Stimulated activated naive CD4-positive, alpha-beta T cell treated with Interleukin-2 at 50 U/mL for 16 hours (primary cell): ENCODE measurements around the gene CDH22.

Experiments used
- DNase-seq: peaks from one replicate; lab custom pipeline; 2025; lab: John Stamatoyannopoulos, UW

CDH22 gene

DNA sequence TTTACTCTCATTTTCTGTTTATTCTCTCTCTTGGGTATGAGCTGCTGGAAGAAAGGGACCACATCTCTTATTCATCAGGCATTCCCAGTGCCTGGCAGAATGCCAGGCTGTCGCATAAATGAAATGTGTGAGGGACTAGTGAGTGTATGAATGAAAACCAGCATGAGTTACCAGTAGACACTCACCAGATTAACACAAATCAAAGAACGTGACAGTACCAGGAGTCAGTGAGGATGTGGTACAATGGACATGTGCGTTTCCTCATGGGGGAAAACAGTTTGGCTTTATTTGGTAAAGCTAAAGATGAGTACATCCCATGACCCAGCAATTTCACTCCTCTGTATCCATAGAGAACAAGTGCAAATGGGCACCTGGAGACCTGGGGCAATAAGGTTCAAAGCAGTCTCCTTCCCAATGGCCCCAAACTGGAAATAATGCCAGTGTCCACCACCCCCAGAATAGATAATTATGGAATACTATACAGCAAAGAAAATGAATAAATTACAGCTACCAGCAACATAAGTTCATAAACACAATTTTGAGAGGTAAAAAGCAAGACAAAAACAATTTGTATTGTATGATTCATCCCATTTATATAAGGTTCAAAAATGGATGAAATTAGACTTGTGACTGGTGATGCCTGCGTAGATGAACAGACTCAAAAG lies 93.3 kb downstream of the CDH22 start:
- no peak for DNase-seq

DNA sequence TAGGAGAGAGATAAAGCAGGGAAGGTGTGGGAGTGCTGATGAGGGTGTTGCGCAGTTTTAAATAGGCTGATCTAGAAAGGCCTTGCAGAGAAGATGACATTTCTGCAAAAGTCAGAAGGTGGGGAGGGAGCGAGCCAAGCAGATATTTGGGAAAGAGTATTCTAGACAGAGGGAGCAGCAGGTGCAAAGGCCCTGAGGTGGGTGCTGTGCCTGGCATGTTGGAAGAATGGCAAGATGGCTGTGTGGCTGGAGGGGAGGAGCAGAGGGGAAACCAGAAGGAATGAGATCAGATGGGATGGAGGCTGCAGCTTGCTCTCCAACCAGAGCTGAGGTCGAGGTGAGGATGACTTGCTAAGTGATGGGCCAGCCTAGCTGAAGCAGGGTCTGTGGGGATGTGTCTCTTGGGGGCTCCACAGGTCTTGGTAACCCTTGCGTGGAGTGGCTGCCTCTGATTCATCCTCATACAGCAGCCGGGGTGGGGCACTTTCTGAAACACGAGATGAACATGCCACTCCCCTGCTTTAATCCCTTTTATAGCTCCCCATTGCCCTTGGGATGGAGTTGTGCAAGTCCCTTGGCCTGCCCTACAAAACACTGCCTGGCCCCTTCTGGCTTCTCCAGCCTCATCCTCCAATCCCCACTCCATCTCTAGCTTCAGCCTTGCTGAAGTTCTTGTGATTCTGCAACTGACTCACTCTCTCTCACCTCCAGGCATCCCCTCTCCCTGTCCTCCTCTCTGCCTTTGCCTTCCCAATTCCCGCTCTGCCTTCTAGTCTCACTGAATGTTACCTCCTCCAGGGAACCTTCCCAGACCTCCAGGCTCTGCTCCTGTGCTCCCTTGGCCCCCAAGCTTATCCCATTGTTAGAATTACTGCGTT lies 94.1 kb downstream of the CDH22 start:
- no peak for DNase-seq

DNA sequence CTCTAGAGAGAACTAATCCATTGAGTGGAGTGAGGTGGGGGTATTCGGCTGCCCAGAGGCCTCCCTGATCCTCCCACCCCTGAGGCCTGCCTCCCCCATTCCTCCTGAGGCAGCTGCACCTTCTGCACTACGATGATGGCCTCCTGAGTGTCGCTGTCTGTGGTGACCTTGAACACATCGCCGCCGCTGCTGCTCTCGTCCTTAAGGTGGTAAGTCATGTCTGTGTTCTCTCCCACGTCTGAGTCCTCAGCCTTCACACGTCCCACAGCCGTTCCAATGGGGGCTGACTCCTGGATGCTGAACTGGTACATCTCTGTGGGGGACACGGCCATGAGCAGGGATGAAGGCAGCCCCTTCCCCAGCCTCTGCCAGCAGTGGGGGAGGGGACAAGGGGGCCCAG lies 95.4 kb downstream of the CDH22 start:
- no peak for DNase-seq

DNA sequence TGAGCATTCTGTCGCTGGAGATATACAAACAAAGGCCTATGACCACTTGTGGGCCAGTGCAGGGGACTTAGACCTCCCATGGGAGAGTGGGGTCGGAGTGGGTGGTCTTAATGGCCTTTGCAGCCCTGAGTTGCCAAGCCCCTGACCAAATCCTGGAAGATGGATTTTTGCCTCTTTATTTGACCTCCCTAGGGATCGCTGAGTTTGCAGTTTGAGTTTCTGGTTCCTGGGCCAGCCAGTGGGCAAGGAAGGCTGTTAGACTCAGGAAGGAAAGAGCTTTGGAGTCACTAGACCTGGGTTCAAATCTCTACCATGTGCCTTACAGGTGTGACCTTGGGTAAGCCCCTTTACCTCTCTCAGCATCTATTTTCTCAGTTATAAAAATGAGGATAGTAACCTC lies 96.0 kb downstream of the CDH22 start:
- no peak for DNase-seq

DNA sequence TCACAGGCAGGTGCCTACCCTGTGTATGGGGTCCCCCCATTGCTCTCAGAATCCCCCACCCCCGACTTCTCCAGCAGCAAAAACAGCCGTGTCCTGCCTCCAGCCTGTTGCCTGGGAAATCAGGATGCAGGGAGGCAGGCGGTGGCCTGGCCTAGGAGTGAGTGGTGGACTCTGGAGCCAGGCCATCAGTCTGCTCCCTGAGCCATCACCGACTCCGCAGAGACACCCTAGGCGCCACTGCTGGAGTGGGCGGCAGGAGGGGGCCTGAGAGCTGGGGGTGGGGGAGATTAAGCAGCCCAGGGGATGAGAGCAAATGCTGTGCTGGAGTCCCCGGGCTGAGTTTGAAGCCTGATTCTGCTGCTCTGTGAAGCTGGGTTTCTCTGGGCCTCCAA lies 97.0 kb downstream of the CDH22 start:
- no peak for DNase-seq

DNA sequence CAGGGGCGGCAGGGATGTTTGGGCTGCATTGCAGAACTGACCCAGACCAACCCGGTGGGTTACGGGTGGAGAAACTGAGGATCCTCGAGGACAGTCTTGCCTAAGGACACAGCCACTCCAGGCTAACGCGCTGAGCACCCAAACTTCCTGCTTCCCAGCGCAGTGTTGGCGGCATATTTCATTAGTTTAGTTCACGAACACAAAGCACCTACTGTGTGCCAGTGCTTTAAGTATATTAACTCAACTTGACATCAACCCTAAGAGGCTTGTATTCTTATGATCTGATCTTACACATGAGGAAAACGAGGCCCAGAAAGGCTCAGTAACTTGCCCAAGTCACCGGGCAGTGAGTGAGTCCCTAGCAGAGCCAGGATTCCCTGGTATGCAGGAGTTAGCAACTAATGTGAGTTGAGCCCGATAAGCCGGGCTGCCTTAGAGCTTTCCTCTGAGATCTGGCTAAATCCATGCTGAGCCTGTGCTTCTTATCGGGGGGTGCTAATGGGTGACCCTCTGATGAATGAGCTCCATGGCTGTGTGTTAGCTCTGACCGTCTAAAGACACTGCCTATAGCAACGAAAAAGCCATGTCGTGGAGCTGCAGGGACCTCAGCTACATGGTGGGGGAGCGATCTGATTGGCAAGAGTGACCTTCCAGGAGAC lies 97.5 kb downstream of the CDH22 start:
- DNase-seq, result no peak

DNA sequence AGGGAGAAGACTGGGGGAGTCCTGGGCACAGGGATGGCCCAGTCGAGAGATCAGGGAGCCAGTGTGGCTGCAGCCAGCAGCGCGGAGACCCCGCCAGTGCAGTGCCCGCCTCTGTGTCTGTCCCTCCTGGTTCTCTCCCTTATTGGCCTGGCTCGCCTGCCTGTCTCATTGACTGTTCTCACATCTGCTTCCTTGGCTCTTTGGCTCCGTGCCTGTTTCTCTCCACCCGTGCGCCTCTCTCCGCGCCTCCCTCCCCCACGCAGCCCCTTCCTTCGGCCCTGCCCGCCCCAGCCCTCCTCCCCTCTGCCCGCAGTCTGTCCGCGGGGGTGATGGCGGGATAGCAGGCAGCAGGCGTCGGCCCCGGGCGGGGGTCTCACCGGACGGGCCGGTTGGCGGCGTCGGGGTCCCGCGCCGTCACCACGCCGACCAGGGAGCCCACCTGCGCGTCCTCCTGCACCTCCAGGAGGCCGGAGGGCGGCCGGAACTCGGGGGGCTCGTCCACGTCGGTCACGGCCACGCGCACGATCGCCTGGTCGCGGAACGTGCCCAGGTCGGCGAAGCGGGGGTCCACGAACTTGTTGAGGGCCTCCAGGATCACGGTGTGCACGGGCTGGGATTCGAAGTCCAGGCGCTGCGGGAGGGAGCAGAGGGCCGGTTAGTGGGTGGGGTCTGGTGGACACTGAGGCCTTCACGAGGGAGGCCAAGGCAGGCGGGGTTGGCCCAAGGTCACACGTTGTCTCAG lies 98.2 kb downstream of the CDH22 start:
- no peak for DNase-seq

DNA sequence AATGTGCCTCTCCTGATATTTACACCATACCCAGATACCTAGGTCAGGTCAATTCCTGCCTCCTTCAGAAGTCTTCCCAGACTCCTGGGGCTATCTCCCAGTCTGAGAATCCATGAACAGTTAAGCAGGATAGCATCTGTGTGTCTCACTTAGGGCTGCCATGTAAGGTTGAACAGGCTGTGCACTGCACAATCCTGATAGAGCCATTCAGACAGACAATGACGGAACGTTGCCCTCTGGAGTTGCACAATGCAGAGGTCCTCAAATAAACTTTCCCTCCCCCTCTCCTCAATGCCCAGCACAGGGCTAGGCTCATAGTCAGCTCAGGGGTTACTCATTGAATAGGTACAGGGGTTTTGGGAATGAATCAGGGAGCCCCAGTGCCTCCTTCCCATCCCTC lies 100.5 kb downstream of the CDH22 start:
- no peak for DNase-seq

DNA sequence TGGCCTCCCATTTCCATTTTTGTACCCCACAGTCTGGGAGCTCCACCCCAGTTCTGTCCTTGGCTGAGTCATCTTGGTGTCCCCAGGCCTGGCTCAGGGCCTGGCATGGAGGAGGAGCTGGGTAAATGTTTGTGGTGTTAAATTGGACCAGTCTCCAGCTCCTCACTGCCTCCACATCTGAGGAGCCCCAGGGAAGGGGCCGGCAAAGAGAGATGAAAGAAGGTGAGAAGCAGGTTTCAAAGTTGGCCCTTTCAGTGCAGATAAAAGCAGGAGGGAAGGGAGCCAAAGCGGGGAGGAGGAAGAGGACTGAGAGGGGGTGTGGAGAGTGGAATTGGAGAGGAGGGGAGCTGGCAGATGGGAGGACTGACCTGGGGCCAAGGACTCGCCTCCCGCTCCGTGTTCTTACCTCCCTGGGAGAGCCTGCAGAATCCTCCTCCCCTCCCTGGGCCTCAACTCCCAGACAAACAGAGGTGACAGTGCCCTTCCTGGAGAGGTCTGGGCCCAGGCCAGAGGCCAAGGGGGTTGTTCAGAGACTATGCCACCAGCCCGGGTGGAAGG lies 101.2 kb downstream of the CDH22 start:
- DNase-seq, result no peak

DNA sequence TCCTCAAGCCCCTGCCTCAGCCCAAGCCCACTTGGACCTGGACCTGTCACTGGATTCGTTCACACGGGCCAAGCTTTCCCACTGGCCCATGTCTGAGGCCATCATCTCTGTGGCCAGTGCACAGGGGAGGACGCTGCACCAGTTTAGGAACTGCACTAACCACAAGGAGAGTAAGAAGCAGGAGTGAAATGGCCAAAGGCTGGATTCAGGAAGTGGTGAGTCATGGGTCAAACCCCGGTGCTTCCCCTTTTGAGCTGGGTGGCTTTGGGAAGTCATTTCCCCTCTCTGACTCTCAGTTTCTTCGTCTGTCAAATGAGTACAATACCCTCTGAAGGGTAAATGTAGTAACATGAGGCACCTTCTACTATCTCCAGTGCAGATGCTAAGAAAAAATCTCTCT lies 102.3 kb downstream of the CDH22 start:
- DNase-seq, result no peak

DNA sequence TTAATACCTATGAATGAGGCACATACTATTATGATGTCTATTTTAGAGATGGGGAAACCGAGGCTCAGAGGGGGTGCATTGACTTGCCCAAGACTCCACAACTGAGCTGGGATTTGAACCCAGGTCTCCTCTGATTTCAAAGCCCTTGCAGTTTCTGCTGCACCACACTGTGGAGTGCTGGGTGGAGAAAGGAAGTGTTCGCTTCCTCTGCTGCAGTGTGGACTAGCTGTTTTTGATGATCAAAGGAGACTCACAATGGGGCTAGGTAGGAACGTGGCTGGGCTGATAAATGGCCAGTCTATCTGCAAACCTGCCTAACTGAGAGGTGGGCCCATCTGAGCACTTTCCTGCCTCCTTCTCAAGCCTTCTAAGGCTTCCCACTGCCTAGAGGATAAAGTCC lies 102.9 kb downstream of the CDH22 start:
- no peak for DNase-seq

DNA sequence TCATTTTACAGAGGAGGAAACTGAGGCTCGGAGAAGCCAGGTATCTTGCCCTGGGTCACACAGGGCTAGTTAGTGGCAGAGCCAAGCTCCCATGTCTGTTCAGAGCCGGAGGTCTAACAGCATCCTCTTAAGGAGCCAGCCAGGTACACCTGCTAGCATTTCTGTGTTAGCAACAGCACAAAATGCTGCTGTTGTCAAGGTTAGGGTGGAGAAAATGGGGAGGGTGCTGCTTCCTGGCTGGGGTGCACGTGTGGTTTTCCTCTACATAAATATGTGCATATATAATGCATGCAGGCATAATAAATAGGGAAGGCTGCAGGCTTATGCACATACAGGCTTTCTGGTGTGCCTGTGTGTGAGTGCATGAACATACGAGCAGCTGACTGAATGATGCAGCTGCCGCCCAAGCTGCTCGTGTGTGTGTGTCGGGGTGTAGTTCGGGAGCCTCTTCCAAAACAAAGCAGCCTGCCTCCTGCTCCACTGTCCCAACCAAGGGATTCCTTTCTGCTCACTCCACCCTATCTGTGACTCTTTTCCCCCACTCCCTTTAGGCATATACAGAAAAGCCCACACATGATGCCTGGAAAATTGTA lies 103.6 kb downstream of the CDH22 start:
- DNase-seq, result no peak

DNA sequence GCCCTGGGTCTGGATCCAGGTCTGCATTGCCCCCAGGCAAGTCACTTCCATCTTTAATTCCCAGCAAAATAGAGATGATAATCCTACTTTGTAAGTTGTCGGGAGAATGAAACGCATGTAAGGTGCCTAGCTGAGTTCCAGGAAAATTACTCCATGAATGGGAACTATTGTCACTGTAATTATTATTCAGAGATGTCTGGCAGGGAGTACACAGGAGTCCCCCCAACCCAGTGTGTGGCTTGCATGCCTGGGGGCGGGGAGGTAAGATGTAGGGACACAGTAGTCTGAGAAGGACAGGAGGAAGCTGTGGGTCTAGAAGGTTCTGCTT lies 104.8 kb downstream of the CDH22 start:
- no peak for DNase-seq

DNA sequence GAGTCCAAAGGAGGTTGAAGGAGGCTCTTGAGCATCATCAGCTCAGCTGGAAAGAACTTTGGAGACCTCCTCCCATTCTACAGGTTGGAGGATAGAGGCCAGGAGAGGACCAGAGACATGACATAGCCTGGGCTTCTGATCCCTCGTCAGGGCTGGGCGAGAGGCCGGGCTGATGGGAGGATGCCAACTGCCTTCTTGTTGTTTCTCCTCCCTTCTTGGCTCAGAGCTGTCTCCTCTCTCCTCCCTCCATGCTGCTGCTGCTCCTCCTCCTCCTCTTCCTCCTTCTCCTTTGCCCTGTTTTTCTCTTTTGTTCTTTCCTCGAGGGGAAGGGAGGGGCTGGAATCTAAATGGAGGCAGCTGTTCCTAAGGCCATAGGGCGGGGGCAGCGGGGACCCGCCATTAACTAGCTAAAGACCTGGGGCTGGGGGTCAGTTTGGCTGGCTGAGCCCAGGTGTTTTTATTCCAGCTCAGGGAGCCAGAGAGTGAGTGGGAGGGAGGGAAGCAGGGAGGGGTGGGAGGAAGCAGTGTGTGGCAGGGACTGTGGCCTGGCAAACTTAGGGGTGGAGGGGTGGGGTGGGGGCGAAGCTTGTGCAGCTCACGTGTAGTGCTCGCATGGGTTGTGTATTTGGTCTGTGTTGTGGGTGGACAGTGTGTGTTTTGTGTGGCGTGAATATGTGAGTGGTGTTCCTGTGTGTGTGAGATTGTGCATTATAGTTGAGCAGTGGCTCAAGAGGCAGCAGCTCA lies 105.4 kb downstream of the CDH22 start:
- no peak for DNase-seq

DNA sequence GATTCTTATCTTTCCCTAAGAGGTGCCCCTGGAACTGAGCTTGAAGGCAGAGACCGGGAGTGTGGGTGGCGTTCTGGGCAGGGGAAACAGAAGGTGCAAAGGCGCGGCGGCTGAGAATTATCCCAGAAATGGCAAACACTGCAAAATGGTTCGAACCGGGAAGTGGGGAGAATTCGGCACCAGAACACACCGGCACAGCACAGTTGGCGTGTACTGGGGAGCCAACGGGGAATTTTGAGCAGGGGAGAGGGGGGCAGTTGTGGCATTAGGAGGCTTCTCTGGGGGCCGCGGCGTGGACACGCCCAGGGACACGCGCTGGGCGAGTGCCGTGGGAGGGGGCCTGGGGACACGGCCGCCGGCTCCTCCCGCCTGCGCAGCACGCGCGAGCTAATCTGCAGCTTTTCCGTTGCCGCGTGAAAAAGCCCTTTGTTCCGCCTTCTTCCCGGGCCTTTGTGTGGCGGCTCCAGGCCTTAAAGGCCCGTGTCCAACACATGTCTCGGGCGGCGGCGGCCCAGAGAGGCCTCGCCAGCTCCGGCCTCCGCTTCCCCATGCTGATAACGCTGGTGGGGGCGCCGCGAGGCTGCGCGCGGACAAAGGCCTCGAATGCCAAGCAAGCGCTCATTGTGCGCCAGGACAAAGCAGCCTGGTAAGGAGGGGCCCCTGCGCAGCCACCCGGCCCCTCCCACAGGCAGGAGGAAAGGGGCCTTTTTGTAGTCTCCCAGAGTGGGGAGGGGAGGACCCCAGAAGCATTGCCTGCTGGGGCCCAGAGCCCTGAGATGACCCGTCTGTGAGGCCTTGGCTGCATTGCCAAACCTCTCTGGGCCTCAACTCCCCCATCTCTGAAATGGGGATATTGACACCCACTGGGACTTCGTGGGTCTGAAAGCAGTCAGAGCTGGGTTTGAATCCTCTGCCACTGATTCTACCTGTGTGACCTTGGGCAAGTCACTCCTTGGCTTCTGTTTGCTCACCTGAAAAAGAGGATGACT lies 107.4 kb downstream of the CDH22 start:
- DNase-seq, result no peak

DNA sequence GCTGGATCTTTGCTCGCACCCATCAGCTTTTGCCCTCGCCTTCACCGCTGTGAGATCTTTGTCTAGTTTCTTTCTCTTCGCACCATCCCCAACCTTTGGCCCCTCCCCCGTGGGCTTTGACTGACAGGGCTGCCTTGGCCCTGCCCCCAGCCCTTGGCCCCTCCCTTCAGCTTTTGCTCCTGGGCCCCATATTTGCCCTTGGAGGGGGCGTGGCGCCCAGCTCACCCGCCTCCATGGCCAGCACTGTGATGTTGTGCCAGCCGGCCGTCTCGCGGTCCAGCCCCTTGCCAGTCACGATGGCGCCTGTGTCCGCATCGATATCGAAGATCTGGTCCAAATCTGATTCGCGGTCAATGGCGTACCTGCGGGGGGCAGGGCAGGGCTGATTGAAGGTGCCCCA lies 109.1 kb downstream of the CDH22 start:
- DNase-seq, result no peak

DNA sequence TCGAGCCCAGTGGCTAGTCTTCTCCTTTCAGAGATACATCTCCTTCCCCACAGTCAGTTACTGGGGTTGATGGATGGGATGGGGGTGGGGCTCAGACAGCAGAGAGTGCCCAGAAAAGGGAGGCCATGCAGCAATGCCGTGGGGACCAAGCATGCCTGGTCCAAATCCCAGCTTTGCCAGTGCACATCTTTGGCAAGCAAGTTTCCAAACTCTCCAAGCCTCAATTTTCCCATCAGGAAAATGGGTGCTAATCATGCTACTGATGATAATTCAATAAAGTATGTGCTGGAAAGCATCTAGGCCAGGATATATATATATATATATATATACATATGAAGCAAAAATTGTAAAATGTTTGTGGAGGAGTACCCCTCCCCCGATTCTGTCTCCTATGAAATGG lies 111.3 kb downstream of the CDH22 start:
- DNase-seq, result no peak

DNA sequence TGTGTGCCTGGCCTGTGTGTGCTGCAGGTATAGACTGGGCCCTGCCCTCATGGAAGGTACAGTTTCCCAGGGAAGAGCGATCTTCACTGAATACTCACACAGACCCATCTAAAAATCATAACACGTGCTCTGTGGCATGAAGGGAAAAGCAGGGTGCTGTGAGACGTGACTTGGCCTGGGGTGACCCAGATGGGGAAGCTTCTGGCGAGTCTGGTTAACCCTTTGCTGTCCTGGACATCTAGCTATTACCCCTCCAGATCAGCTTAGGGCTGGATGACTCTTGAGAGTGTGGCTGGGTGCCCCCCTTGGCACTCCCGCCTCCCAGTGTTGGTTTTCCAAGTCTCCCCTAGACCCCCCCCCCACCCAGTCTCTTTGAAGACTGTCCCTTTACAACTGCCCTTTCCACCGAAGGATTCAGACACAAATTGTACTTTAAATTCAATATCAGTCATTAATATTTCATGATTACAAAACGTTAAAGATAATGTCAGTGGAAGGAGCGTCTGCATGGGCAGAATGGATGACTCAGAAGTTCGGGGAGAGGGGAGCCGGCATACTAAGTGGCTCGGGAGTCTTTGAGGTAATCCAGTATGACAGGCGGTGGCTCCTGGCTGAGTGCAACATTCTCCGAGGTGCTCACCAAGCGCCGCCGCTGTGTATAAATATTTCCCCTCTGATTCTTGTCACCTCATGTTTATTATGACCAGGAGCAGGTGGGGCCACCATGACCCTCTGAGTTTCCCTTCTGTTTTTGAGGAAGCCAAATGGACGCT lies 112.8 kb downstream of the CDH22 start:
- DNase-seq, result no peak

DNA sequence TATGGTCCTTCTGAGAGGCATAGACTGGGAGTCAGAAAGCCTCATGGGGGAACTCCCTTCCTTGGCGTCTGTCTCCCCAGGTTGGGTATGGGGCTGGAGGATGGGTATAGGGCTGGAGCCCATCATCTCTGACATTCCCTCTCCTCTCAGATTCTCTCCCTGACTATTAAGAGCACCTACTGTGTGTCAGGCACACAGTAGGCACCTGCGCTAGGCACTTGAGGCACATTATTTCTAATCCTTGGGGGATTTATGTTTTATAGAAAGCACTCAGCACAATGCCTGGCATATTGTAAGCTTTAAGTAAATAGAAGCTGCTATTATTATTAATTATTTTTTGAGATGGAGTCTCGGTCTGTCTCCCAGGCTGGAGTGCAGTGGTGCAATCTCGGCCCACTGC lies 113.9 kb downstream of the CDH22 start:
- DNase-seq, result no peak
